WERI-Rb-1 (cell line): ENCODE data around the gene CPXM1.

Experiments
- DNase-seq: peaks from one replicate; pipeline ENCODE4 v3.0.0-alpha.2; 2020
- H3K27ac ChIP-seq: fragments of 250-450 bp; sonication (Bioruptor Pico); 2 replicates; pipeline ENCODE4 v1.5.1; 2020; ENCODE audit warnings: mild to moderate bottlenecking, moderate library complexity
- H3K27me3 ChIP-seq: fragments of 250-450 bp; sonication (Bioruptor Pico); 2 replicates; pipeline ENCODE4 v1.5.1; 2021; ENCODE audit warnings: mild to moderate bottlenecking, low read depth, moderate library complexity; ENCODE audit not compliant: insufficient read depth, severe bottlenecking
- H3K36me3 ChIP-seq: fragments of 250-450 bp; sonication (Bioruptor Pico); 2 replicates; pipeline ENCODE4 v1.5.1; 2020; ENCODE audit warnings: mild to moderate bottlenecking, moderate library complexity
- H3K4me3 ChIP-seq: 2 replicates; pipeline ENCODE4 v1.5.1; 2011; ENCODE audit warnings: low read depth, mild to moderate bottlenecking, control low read depth, low read length
- H3K9me3 ChIP-seq: fragments of 250-450 bp; sonication (Bioruptor Pico); 2 replicates; pipeline ENCODE4 v1.5.1; 2021; ENCODE audit warnings: mild to moderate bottlenecking, moderate library complexity; ENCODE audit not compliant: severe bottlenecking
- TF ChIP-seq, protein P1 (sequence below): IDR thresholded peaks from 2 replicates; pipeline ENCODE4 v1.5.1; 2011; ENCODE audit warnings: low read depth, mild to moderate bottlenecking, control low read depth, inconsistent platforms, low read length

The CPXM1 gene

DNA sequence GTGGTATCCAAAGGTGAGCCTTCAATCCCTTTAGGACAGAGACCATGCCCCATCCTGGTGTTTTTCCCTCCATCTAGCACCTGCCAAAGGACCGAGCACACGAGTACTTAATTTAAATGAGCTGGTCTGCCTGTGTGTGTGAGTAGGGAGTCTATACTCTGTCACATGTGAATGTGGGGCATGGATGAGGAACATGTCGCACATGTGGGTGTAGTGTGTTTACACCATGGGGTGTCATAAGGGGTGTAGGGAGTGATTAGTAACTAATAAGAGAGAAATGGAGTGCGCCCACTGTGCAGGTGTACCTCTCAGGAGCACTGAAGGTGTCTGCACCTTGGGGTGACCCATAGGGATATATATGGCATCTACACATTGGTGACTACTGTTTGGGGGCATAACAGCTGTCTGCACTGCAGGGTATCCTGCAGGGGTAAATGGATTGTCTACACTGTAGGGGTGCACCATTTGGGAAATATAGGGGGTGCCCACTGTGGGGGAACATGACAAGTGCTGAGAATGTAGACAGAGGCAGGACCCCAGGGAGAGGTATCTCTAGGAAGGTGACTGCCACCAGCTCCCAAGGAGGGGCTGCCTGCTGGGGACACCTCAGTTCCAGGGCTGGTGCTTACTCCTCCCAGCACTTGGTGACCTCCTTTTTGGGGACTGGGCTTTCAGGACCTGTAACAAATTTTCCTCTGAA is 54.3 kb downstream of the CPXM1 start:
- TF ChIP-seq, protein P1, sequence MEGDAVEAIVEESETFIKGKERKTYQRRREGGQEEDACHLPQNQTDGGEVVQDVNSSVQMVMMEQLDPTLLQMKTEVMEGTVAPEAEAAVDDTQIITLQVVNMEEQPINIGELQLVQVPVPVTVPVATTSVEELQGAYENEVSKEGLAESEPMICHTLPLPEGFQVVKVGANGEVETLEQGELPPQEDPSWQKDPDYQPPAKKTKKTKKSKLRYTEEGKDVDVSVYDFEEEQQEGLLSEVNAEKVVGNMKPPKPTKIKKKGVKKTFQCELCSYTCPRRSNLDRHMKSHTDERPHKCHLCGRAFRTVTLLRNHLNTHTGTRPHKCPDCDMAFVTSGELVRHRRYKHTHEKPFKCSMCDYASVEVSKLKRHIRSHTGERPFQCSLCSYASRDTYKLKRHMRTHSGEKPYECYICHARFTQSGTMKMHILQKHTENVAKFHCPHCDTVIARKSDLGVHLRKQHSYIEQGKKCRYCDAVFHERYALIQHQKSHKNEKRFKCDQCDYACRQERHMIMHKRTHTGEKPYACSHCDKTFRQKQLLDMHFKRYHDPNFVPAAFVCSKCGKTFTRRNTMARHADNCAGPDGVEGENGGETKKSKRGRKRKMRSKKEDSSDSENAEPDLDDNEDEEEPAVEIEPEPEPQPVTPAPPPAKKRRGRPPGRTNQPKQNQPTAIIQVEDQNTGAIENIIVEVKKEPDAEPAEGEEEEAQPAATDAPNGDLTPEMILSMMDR, result no peak
- Histone ChIP-seq H3K36me3 (no peaks in the 10 kb centered on the region), H3K4me3 (no peak overlapping the region), H3K27me3 (no peaks in the 10 kb centered on the region), H3K9me3 (no peaks in the 10 kb centered on the region), H3K27ac (no peak overlapping the region)
- no peak for DNase-seq

DNA sequence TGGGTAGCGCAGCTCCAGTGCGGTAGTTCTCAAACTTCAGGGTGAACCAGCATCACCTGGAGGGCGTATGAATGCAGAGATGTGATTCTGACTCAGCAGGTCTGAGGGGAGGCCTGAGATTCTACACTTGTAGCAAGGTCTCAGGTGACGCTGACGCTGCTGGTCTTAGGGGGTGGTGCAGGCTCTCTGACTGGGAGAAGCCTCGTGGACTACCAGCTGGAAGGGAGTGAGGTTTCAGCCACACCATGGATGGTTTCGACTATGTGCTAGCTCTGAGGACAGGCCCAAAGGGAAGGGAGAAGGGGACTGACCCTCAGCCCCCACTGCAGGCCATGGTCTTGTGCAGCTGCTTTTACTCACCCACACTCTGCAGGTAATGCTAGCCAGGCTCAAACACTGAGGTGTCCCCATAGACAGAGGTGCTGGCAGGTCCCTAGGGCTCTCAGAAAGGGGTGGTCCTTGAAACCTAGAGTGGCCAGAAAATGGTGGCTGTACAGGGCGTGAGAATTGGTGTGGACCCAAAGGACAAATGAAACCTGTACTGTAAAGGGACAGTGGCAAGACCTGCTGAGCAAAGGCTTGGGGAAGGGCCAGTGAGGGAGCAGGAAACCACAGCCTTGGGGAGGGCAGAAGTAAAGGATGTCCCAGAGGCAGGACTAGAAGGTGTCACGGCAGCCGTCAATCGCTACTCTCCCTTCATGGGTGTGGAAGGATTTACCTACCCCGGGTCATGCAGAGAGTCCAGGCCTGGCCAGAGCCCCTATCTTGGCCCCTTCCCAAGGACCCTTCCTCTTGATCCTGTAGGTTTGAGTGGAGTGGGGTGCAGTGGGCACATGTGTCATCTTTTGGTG is 55.1 kb downstream of the CPXM1 start:
- H3K27me3 ChIP-seq, result no peaks in the 10 kb centered on the region
- TF ChIP-seq, protein P1, result no peak
- H3K9me3 ChIP-seq, result no peaks in the 10 kb centered on the region
- DNase-seq, result no peak
- no peak overlapping the region for H3K27ac ChIP-seq
- H3K36me3 ChIP-seq, result no peaks in the 10 kb centered on the region
- H3K4me3 ChIP-seq, result no peak overlapping the region
